PC-9 (cell line): ENCODE data around the gene NUP88. TPM values are rescaled to one million over a fixed set of nuclear protein-coding genes. Genes with fewer than 3 reads are reported as not detected.

Experiments used
- Bru-seq: library from RNA; stranded (reverse); fragments of 400-500 nt; gene quantifications from one replicate; lab custom pipeline; 2021; lab: Mats Ljungman, UMichigan
- BruChase-seq, 2 experiments: library from RNA; stranded (reverse); fragments of 400-500 nt; gene quantifications; one replicate each; lab custom pipeline; 2021; lab: Mats Ljungman, UMichigan
- BruUV-seq: library from RNA; stranded (reverse); fragments of 400-500 nt; replicated peaks from 2 replicates; lab custom pipeline; 2021; lab: Mats Ljungman, UMichigan
- CTCF ChIA-PET: fragments of 300-600 bp; sonication (Branson Sonifier 250); formaldehyde crosslinking; loops from one replicate; lab custom pipeline; 2022; ENCODE audit warnings: antibody characterized with exemption; lab: Charles Lee
- POLR2A ChIA-PET: fragments of 300-600 bp; sonication (Branson Sonifier 250); formaldehyde crosslinking; loops from one replicate; lab custom pipeline; 2022; ENCODE audit warnings: antibody characterized with exemption; ENCODE audit not compliant: unreplicated experiment; lab: Charles Lee
- DNase-seq, 2 experiments: peaks; one replicate each; pipeline versions ENCODE4 v3.0.0 to v3.0.0-alpha.2; 2015 to 2022; ENCODE audit warnings: mixed read lengths in 1 of 2
- H2AFZ ChIP-seq: fragments of 200-600 bp; sonication (generic); 2 replicates; pipeline ENCODE4 v1.8.1; 2017; ENCODE audit warnings: antibody characterized with exemption
- H3F3A ChIP-seq: fragments of 200-600 bp; sonication (generic); 2 replicates; pipeline ENCODE4 v1.8.1; 2017; ENCODE audit warnings: antibody characterized with exemption, mild to moderate bottlenecking, low read depth; ENCODE audit not compliant: insufficient read depth
- H3K27ac ChIP-seq: fragments of 200-600 bp; sonication (generic); 2 replicates; pipeline ENCODE4 v1.6.1; 2016; ENCODE audit warnings: mixed run types
- H3K27me3 ChIP-seq: fragments of 200-600 bp; sonication (generic); 2 replicates; pipeline ENCODE4 v1.6.1; 2016; ENCODE audit warnings: low read depth, mixed run types; ENCODE audit not compliant: insufficient read depth
- H3K36me3 ChIP-seq: fragments of 200-600 bp; sonication (generic); 2 replicates; pipeline ENCODE4 v1.6.1; 2016; ENCODE audit warnings: low read depth, mixed run types
- H3K4me1 ChIP-seq: fragments of 200-600 bp; sonication (generic); replicated peaks from 2 replicates; pipeline ENCODE4 v1.6.1; 2016; ENCODE audit warnings: mixed run types; ENCODE audit not compliant: insufficient read depth
- H3K4me2 ChIP-seq: fragments of 200-600 bp; sonication (generic); 2 replicates; pipeline ENCODE4 v1.6.1; 2017; ENCODE audit warnings: mixed run types
- H3K4me3 ChIP-seq: fragments of 200-600 bp; sonication (generic); 2 replicates; pipeline ENCODE4 v1.6.1; 2016; ENCODE audit warnings: mixed run types
- H3K79me2 ChIP-seq: fragments of 200-600 bp; sonication (generic); 2 replicates; pipeline ENCODE4 v1.6.1; 2017; ENCODE audit warnings: low read depth, mixed run types
- H3K9me2 ChIP-seq: fragments of 200-600 bp; sonication (generic); 2 replicates; pipeline ENCODE4 v1.8.1; 2017; ENCODE audit warnings: mild to moderate bottlenecking; ENCODE audit not compliant: insufficient read depth
- H3K9me3 ChIP-seq: fragments of 200-600 bp; sonication (generic); 2 replicates; pipeline ENCODE4 v1.8.1; 2016; ENCODE audit warnings: low read depth; ENCODE audit not compliant: insufficient read depth
- H4K20me1 ChIP-seq: fragments of 200-600 bp; sonication (generic); 2 replicates; pipeline ENCODE4 v1.8.1; 2017; ENCODE audit not compliant: insufficient read depth
- CTCF ChIP-seq: fragments of 200-600 bp; sonication (generic); conservative IDR thresholded peaks from 2 replicates; pipeline ENCODE4 v1.6.1; 2017; ENCODE audit warnings: mixed run types, antibody characterized with exemption, mild to moderate bottlenecking, moderate library complexity
- EZH2 ChIP-seq: fragments of 200-600 bp; sonication (generic); IDR thresholded peaks from 2 replicates; pipeline ENCODE4 v1.8.0; 2017; ENCODE audit warnings: antibody characterized with exemption, low read depth
- intact Hi-C: fragments of 100-400 bp; cut with micrococcal nuclease; formaldehyde crosslinking; loops from one replicate; pipeline ENCODE4 v1.10.0; 2022; ENCODE audit not compliant: unreplicated experiment
- long read RNA-seq: library from polyadenylated mRNA; stranded (forward); transcript quantifications from one replicate; pipeline ENCODE4 v2.0.0, GENCODE V29; 2022
- total RNA-seq: library from RNA; stranded (reverse); gene quantifications from 2 replicates; pipeline ENCODE4 v1.2.3, GENCODE V29; 2021

The NUP88 gene
- total RNA-seq (88.6 and 93.1 TPM in 2 replicates), Bru-seq, nascent RNA (percentile 93 among the genes with signal in this experiment), BruChase-seq, experiment 1, labeled RNA remaining after a 2-hour chase (percentile 86 among the genes with signal in this experiment), BruChase-seq, experiment 2, labeled RNA remaining after a 6-hour chase (percentile 87 among the genes with signal in this experiment)
- long read RNA-seq, transcript NUP88-207 (17 exons, 2,916 nt) = major isoform, 141 of 188 reads
- long read RNA-seq, partial matches to known transcripts = 10 of 188 reads
- long read RNA-seq, other reads (novel, unspliced or antisense) = 35 of 188 reads

- ChIA-PET CTCF (interaction anchor here (0.9 to 1.1 kb wide), 2 partner anchors 20 to 469 kb away, joined by 3 to 9 read pairs; partner anchors contain the start of gene C1QBP), POLR2A (interaction anchor here (0.5 to 0.7 kb wide), 3 partner anchors 22 to 136 kb away, joined by 3 to 4 read pairs (median 3); no protein-coding TSS in a partner anchor)
- no peak for TF ChIP-seq EZH2
- Histone ChIP-seq H3F3A (peaks cover 57% of the 10 kb centered on the region), H3K9me2 (no peaks in the 10 kb centered on the region), H3K79me2 (peaks cover 67% of the 10 kb centered on the region), H3K27ac (peak within 1 kb of the TSS; percentile 99), H3K9me3 (no peaks in the 10 kb centered on the region), H3K4me2 (peak within 1 kb of the TSS; percentile 100), H2AFZ (peak within 1 kb of the TSS; percentile 87), H4K20me1 (no peaks in the 10 kb centered on the region), H3K4me1 (peaks cover 52% of the 10 kb centered on the region), H3K27me3 (no peaks in the 10 kb centered on the region), H3K36me3 (peaks cover 53% of the 10 kb centered on the region), H3K4me3 (peak within 1 kb of the TSS; percentile 98)
- TSS peak; percentile 54 for BruUV-seq
- intact Hi-C loops = loop anchor here (10.0 kb wide), 1 partner anchor 175 kb away; no protein-coding TSS in a partner anchor
- peak; percentile 91 to 96 for DNase-seq
Observed at GRCh38 chr17:5419356-5419958, at the start of gene NUP88. NUP88 (minus strand) TSS chr17:5419662; CDS start chr17:5419650, 12 bp downstream.

GRCh38 chr17:5468075-5468473, 48.6 kb upstream of the NUP88 start:
- Histone ChIP-seq H3K27ac (peak overlapping the region; percentile 16; the same call in 1 of the 2 replicates), H3F3A (peaks cover 20% of the 10 kb centered on the region), H3K9me3 (no peaks in the 10 kb centered on the region), H3K9me2 (no peaks in the 10 kb centered on the region), H3K4me1 (peaks cover 18% of the 10 kb centered on the region), H4K20me1 (peaks cover 38% of the 10 kb centered on the region; the same call in 1 of the 2 replicates), H3K4me3 (peak overlapping the region; percentile 84), H3K27me3 (no peaks in the 10 kb centered on the region), H3K79me2 (peaks cover 55% of the 10 kb centered on the region), H3K4me2 (peak overlapping the region; percentile 94), H2AFZ (peak overlapping the region; percentile 99), H3K36me3 (no peaks in the 10 kb centered on the region)
- intact Hi-C loops = loop anchor here (5.0 kb wide), 1 partner anchor 46 kb away; the partner anchor contains the start of gene RPAIN
- POLR2A ChIA-PET = no interaction called here
- DNase-seq = no peak
- TF ChIP-seq CTCF = no peak
- TF ChIP-seq EZH2 = no peak
- CTCF ChIA-PET = interaction anchor here (0.6 kb wide), 2 partner anchors 486 to 1668 kb away, joined by 3 read pairs; no protein-coding TSS in a partner anchor
- BruUV-seq = no TSS peak

- no TSS peak for BruUV-seq
- intact Hi-C loops = loop anchor here (5.0 kb wide), 1 partner anchor 45 kb away; the partner anchor contains the start of gene RPAIN
Observed at GRCh38 chr17:5467416-5467815, 48.0 kb upstream of the NUP88 start.

More at GRCh38 chr17:5467416-5467815, 48.0 kb upstream of the NUP88 start:
- peak overlapping the region; percentile 99 for H2AFZ ChIP-seq
- peaks cover 18% of the 10 kb centered on the region for H3K4me1 ChIP-seq
- H3K4me2 ChIP-seq = peak overlapping the region; percentile 94
- no peaks in the 10 kb centered on the region for H3K27me3 ChIP-seq
- H3K36me3 ChIP-seq = no peaks in the 10 kb centered on the region
- peaks cover 62% of the 10 kb centered on the region for H3K79me2 ChIP-seq
- ChIA-PET CTCF (interaction anchor here (0.6 kb wide), 2 partner anchors 485 to 1710 kb away, joined by 3 read pairs; no protein-coding TSS in a partner anchor), POLR2A (no interaction called here)
- H3F3A ChIP-seq = peaks cover 13% of the 10 kb centered on the region
- no peak for DNase-seq
- peak overlapping the region; percentile 84 for H3K4me3 ChIP-seq
- TF ChIP-seq CTCF (no peak), EZH2 (no peak)
- H3K9me3 ChIP-seq = no peaks in the 10 kb centered on the region
- peaks cover 43% of the 10 kb centered on the region; the same call in 1 of the 2 replicates for H4K20me1 ChIP-seq
- no peak overlapping the region for H3K27ac ChIP-seq
- H3K9me2 ChIP-seq = no peaks in the 10 kb centered on the region
